ENCODE results near the gene SERINC2. TPM values are rescaled to one million over a fixed set of nuclear protein-coding genes. Genes with fewer than 3 reads are reported as not detected.

The SERINC2 gene
- total and polyA plus RNA-seq, 9 of the 15 experiments (the other 6 are each of a cell fraction or from before 2014, with no cell fraction given) = 0.07 to 1.2 (median 0.70) TPM; not detected in 2

- TF ChIP-seq ZNF740 (CRISPR knock-in tag; IDR thresholded peaks at IDR 0.05) (no peak), ZNF740 (tag; IDR thresholded peaks at IDR 0.05) (no peak), DLX4 (CRISPR knock-in tag; IDR thresholded peaks at IDR 0.05) (no peak), ZFP36 (IDR thresholded peaks at IDR 0.05; ENCODE audit: low read depth, low read length, partially characterized antibody) (no peak), ZNF75A (CRISPR knock-in tag; IDR thresholded peaks at IDR 0.05) (no peak), POLR2AphosphoS2 (IDR thresholded peaks at IDR 0.05; ENCODE audit: low read length) (no peak), GTF2F1 (IDR thresholded peaks at IDR 0.05; ENCODE audit: low read depth, low read length) (no peak), ZBTB1 (CRISPR knock-in tag; IDR thresholded peaks at IDR 0.05; ENCODE audit: borderline replicate concordance, low read depth) (no peak)
- TF ChIP-seq, protein P1, sequence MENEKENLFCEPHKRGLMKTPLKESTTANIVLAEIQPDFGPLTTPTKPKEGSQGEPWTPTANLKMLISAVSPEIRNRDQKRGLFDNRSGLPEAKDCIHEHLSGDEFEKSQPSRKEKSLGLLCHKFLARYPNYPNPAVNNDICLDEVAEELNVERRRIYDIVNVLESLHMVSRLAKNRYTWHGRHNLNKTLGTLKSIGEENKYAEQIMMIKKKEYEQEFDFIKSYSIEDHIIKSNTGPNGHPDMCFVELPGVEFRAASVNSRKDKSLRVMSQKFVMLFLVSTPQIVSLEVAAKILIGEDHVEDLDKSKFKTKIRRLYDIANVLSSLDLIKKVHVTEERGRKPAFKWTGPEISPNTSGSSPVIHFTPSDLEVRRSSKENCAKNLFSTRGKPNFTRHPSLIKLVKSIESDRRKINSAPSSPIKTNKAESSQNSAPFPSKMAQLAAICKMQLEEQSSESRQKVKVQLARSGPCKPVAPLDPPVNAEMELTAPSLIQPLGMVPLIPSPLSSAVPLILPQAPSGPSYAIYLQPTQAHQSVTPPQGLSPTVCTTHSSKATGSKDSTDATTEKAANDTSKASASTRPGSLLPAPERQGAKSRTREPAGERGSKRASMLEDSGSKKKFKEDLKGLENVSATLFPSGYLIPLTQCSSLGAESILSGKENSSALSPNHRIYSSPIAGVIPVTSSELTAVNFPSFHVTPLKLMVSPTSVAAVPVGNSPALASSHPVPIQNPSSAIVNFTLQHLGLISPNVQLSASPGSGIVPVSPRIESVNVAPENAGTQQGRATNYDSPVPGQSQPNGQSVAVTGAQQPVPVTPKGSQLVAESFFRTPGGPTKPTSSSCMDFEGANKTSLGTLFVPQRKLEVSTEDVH (IDR thresholded peaks at IDR 0.05; ENCODE audit: low read depth, partially characterized antibody) = no peak
- TF ChIP-seq, protein P2, sequence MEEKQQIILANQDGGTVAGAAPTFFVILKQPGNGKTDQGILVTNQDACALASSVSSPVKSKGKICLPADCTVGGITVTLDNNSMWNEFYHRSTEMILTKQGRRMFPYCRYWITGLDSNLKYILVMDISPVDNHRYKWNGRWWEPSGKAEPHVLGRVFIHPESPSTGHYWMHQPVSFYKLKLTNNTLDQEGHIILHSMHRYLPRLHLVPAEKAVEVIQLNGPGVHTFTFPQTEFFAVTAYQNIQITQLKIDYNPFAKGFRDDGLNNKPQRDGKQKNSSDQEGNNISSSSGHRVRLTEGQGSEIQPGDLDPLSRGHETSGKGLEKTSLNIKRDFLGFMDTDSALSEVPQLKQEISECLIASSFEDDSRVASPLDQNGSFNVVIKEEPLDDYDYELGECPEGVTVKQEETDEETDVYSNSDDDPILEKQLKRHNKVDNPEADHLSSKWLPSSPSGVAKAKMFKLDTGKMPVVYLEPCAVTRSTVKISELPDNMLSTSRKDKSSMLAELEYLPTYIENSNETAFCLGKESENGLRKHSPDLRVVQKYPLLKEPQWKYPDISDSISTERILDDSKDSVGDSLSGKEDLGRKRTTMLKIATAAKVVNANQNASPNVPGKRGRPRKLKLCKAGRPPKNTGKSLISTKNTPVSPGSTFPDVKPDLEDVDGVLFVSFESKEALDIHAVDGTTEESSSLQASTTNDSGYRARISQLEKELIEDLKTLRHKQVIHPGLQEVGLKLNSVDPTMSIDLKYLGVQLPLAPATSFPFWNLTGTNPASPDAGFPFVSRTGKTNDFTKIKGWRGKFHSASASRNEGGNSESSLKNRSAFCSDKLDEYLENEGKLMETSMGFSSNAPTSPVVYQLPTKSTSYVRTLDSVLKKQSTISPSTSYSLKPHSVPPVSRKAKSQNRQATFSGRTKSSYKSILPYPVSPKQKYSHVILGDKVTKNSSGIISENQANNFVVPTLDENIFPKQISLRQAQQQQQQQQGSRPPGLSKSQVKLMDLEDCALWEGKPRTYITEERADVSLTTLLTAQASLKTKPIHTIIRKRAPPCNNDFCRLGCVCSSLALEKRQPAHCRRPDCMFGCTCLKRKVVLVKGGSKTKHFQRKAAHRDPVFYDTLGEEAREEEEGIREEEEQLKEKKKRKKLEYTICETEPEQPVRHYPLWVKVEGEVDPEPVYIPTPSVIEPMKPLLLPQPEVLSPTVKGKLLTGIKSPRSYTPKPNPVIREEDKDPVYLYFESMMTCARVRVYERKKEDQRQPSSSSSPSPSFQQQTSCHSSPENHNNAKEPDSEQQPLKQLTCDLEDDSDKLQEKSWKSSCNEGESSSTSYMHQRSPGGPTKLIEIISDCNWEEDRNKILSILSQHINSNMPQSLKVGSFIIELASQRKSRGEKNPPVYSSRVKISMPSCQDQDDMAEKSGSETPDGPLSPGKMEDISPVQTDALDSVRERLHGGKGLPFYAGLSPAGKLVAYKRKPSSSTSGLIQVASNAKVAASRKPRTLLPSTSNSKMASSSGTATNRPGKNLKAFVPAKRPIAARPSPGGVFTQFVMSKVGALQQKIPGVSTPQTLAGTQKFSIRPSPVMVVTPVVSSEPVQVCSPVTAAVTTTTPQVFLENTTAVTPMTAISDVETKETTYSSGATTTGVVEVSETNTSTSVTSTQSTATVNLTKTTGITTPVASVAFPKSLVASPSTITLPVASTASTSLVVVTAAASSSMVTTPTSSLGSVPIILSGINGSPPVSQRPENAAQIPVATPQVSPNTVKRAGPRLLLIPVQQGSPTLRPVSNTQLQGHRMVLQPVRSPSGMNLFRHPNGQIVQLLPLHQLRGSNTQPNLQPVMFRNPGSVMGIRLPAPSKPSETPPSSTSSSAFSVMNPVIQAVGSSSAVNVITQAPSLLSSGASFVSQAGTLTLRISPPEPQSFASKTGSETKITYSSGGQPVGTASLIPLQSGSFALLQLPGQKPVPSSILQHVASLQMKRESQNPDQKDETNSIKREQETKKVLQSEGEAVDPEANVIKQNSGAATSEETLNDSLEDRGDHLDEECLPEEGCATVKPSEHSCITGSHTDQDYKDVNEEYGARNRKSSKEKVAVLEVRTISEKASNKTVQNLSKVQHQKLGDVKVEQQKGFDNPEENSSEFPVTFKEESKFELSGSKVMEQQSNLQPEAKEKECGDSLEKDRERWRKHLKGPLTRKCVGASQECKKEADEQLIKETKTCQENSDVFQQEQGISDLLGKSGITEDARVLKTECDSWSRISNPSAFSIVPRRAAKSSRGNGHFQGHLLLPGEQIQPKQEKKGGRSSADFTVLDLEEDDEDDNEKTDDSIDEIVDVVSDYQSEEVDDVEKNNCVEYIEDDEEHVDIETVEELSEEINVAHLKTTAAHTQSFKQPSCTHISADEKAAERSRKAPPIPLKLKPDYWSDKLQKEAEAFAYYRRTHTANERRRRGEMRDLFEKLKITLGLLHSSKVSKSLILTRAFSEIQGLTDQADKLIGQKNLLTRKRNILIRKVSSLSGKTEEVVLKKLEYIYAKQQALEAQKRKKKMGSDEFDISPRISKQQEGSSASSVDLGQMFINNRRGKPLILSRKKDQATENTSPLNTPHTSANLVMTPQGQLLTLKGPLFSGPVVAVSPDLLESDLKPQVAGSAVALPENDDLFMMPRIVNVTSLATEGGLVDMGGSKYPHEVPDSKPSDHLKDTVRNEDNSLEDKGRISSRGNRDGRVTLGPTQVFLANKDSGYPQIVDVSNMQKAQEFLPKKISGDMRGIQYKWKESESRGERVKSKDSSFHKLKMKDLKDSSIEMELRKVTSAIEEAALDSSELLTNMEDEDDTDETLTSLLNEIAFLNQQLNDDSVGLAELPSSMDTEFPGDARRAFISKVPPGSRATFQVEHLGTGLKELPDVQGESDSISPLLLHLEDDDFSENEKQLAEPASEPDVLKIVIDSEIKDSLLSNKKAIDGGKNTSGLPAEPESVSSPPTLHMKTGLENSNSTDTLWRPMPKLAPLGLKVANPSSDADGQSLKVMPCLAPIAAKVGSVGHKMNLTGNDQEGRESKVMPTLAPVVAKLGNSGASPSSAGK (IDR thresholded peaks at IDR 0.05) = no peak
Measured at GRCh38 chr1:31439276-31439675, 26.3 kb downstream of the SERINC2 start (continued).

Data from K562 (cell line).